Activated CD4-positive, alpha-beta T cell treated with anti-CD3 and anti-CD28 coated beads, Interleukin-10, Interleukin-2, amounts not matched to agents 100 ng/mL and 50 ng/mL, durations not matched to agents 16 hours and 8 hours (primary cell): Measurements from ENCODE around the gene CPNE1.
"Not testable (repeated sequence)": the region's sequence is repeated elsewhere in the genome, so short reads cannot be mapped to it uniquely, and the experiment has no call there.

Experiments
- DNase-seq: peaks from one replicate; pipeline ENCODE4 v3.0.0-alpha.2; 2020

The CPNE1 gene

DNA sequence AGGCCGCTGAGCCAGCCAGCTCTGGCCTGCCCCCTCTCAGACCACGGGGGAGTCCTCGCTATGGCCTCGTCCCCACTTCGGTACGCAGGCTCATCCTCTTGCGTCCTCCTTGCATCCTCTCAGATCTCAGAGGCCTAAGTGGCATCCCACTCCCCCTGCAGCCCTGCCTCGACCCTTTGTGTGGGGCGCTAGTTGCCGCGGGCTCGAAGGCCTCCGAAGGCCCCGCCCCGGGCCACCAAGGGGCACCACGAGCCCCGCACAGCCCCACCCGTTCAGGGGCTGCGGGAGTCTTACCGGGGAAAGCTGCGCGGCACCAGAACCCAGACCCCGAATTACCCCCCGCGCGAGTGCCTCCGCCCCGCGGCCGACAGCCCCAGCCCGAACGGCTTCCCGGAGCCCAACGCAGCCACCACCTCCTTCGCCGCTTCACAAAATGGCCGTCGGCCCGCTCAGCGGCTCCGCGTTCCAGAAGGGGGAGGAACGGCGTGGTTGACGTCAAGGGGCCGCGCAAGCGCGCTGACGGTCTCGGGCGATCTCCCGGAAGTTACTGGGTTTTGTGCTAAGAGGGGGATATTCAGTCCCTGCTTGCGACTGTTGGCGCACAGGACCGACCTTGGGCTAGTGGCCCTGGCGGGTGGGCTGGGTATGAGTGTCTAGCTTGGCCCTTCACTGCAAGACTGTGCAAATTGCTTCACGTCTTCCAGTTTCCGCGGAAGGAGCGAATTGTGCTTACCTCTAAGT is at the start of gene CPNE1, which contains the start of gene RBM12:
CPNE1 (minus strand) TSS at position 435 of the 741 bp plus-strand sequence. CDS start 31,977 bp downstream, outside the sequence.
RBM12 (minus strand) TSS at position 435 of the 741 bp plus-strand sequence. CDS start 9,578 bp downstream, outside the sequence.
- DNase-seq = peak; percentile 95

DNA sequence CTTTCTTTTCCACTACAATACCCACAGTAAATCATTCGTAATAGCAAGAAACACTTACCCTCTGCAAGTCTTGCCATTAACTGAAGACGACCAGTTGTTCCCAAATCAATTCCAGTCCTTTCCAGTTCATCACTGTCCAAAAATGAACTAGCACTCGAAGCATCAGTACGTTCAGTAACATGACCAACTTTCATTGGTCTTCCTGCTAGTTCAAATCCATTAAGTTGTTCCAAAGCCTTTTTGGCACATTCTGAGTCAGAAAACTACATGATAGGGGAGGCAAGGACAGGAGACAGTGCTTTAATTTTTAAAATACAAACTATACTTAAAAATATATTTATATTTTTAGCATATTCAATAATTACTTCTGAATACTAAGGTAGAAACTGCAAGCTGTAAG is 49.4 kb upstream of the CPNE1 start:
- DNase-seq = no peak

DNA sequence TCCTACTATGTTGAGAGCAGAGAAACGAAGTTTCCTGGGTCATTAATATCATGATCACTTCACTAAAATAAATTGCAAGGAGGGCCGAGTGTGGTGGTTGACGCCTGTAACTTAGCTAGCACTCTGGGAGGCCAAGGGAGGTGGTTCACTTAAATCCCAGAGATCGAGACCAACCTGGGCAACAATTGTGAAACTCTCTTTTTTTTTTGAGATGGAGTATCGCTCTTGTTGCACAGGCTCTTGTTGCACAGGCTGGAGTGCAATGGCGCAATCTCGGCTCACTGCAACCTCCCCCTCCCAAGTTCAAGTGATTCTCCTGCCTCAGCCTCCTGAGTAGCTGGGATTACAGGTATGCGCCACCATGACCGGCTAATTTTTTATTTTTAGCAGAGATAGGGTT is 48.4 kb upstream of the CPNE1 start:
- not testable (repeated sequence) for DNase-seq

DNA sequence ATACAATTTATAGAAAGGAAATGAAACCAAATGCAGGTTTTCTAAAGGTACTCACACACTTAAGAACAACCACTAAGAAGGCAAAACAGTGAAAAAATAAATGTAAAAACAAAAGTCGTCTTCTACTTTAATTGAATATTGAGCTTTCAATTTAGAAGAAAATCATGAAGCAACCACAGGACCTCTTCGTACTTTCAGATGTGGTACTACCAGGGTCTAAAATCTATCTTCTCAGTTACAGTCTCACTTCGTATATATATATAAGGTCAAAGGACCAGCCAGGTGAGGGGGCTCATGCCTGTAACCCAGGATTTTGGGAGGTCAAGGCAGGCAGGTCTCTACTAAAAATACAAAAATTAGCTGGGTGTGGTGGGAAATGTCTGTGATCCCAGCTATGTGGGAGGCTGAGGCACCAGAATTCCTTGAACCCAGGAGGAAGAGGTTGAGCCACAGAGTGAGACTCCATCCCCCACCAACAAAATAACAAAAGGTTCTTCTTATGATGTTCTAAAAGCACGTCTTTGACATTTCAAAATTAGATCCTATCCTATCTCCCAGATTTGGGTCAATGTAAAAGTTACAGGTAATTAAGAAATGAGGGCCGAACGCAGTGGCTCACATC is 47.0 kb upstream of the CPNE1 start:
- DNase-seq = peak; percentile 61

GRCh38 chr20:35710884-35711587 is 46.3 kb upstream of the CPNE1 start:
- no peak for DNase-seq

DNA sequence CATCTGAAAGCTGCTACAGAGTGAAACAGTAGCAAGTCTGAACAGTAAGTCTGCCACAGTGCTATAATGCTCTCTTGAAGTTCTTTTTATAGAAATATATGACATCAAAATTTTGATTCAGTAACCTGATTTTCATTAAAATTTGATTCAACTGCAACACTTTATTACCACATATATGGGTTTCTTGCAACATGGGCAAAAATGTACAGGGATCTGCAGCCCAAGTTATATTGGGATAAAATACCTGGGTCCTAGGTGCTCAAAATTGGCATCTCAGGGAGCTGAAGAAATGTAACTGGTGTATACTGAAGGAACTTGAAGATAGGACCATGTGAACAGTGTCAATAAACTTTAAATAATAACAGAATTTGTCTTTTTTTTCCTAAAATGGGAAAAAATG is 45.3 kb upstream of the CPNE1 start:
- no peak for DNase-seq

DNA sequence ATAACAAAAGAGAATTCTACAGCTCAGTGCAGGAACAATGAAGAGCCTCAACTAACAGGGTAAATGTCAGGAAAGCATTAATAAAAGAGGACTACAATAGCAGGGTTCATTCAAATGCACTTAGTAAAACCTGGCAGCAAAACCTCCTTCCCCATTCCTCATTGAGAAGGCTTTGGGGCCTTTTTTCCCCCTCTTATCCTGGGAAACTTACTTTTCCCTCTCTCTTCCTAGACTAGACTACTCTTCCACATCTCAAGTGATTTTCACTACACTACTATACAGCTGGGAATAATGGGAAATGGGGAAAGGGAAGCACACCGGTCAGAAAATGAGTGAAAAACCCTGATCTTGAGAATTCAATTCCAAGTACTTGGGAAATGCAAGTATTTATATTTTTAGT is 44.6 kb upstream of the CPNE1 start:
- no peak for DNase-seq

DNA sequence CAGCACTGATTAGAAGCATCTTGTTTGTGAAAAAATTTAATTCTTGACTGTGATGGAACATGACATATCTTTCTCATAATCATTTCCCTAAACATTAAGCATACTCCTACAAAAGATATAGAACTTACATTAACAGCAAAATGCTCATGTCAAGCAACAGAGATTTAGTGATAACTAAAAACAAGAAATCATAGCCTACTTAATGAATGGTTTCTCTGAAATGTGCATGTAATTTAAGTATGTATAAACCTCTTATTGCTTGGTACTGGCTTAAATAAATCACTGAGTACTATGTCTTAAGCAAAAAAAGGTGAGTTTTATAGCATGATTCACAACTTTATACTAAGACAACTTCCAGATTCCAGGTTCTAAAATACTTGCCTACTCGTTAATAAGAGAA is 43.8 kb upstream of the CPNE1 start:
- no peak for DNase-seq

DNA sequence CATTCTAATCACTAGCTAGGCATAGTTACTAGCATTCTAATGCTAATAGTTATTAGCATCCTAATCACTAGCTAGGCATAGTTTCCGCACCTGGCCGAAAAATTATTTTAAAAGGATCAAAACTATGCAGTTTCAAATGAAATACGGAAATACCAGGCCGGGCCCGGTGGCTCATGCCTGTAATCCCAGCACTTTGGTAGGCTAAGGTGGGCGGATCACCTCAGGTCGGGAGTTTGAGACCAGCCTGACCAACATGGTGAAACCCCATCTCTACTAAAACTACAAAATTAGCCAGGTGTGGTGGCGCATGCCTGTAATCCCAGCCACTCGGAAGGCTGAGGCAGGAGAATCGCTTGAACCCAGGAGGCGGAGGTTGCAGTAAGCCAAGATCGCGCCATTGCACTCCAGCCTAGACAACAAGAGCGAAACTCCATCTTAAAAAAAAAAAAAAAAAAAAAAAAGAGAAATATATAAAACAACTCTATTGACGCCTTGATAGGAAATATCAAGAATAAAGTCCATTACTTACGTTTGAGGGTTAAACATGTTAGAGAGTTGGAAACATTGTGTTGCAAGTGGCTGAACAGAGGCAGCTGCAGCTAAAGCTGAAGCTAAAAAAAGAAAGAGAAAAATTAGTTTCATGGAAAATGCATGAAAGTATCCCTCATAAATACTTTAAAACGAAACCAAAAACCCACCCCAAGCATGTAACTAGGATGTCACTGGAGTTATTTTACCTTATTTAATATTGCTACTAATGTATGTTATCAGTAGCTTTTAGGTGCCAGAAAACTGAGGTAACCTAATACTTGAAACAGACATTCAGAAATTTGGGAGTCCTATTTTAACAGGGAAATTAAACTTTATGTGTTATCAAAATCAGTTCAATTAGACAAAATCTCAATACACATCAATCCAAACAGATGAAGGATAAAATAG is 42.2 kb upstream of the CPNE1 start:
- not testable (repeated sequence) for DNase-seq

- DNase-seq = not testable (repeated sequence)
Observed at GRCh38 chr20:35705894-35706293, 41.2 kb upstream of the CPNE1 start.

DNA sequence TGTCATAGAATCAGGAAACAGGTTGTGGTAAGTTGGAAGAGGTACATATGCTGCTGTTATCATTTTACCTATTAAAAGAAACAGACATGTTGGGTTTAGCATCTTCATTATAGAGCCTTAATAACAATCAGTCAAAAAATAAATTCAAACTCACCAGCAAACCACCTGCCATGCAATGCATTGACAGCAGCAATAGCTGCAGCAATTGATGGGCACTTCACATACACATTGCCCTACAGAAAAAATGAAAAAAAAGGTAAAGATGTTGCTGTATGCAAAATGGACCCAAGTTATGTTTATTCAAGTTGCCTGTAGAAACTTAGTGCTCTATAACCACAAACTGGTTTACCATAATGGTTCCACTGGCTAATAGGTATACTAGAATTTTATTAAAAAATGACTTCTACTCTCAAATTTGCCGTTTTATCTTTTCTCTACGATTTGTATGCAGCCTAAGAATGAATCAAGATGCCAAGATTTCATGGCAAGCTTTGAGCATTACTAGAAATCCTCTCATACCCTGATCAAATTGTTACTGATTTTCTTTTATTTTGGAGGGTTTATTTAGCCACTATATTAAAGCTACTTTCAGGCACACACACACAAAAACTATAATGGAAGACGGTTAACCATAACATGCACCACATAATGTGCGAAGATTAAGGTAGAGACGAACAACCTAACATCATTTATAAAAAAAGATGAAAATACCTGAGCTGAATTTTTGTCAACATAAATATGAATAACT is 40.0 kb upstream of the CPNE1 start:
- no peak for DNase-seq

DNA sequence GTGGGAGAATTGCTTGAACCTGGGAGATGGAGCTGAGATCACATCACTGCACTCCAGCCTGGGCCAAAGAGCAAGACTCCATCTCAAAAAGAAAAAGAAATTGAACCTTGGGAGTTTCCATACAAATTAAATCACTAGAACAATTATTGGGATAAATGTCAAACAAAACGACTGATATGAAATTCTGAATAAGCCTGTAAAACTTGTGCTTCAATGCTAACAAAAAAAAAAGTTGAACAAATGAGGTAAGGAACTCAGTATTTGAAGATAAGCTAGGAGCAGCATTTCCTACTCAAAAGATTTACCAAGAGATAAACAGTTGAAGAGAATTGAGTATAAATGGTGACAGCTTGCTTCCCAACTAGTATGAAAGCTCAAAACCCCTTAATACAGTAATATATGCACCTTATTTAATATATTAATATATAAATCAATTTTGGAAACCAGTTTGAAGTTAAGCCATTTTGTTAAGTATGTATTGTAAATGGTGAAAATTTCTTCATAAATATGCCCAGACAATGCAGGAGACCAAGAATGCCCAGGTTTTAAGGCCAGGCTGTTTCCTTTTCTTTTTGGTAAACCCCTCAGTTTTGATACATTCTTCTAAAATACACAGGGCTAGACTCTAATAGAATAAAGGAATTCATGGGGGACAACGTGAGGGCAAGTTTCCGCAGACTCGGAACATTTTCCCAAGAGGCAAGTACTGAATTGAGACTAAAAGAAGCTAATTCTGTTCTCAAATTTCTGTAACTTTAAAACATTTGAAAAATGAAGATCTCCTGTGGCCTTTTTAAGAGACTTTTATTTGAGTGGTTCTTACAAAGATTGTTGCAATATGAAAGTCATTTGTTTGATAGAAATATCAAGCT is 38.4 kb upstream of the CPNE1 start:
- DNase-seq = no peak

- DNase-seq = no peak
Observed at GRCh38 chr20:35702051-35702823, 37.5 kb upstream of the CPNE1 start.

DNA sequence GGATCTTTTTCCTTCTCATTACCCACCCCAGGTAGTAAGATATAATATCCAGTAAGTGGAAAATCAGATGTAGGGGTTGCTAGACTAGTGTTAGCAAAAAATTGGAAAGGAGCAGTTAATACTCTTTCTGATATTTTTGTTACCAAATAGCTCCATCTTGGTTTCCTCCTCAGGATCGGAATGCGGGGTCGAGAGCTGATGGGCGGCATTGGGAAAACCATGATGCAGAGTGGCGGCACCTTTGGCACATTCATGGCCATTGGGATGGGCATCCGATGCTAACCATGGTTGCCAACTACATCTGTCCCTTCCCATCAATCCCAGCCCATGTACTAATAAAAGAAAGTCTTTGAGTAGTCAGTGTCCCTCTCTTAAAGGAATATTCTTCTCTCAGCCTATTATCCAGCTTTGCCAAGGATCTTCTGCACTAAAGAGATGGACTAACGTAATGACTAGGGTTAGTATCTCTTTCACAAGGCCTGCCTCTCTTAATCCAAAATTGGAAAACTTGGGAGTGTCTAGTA is 36.0 kb upstream of the CPNE1 start:
- no peak for DNase-seq

DNA sequence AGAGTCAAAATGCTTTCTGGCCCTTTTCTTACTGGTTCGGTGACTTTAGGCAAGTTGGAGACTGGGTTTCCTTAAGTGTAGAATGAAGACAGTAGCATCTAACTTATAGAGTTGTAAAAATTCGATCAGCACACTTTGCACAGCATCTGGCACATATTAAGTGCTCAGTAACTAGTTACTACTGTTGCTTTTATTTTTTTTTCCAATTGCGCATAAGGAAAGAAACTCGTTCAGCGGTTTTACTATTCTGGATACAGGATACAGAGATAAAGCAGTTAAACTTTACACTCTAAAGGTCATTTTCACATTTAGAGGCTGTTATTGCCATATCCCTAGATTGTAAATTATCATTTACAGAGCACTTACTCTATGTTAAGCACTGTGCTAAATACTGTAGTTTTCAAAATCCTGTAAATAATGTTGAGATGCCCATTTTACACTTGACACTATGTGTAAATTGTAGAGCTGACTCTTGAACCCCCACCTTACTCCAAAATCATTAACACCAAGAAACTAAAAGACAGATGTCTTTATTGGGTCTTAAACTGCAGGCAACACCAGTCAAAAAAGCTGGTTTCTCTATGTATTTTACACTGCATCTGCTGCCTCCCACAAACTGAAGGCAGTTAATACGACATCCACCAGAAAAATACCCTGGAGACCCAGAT is 35.4 kb upstream of the CPNE1 start:
- no peak for DNase-seq

DNA sequence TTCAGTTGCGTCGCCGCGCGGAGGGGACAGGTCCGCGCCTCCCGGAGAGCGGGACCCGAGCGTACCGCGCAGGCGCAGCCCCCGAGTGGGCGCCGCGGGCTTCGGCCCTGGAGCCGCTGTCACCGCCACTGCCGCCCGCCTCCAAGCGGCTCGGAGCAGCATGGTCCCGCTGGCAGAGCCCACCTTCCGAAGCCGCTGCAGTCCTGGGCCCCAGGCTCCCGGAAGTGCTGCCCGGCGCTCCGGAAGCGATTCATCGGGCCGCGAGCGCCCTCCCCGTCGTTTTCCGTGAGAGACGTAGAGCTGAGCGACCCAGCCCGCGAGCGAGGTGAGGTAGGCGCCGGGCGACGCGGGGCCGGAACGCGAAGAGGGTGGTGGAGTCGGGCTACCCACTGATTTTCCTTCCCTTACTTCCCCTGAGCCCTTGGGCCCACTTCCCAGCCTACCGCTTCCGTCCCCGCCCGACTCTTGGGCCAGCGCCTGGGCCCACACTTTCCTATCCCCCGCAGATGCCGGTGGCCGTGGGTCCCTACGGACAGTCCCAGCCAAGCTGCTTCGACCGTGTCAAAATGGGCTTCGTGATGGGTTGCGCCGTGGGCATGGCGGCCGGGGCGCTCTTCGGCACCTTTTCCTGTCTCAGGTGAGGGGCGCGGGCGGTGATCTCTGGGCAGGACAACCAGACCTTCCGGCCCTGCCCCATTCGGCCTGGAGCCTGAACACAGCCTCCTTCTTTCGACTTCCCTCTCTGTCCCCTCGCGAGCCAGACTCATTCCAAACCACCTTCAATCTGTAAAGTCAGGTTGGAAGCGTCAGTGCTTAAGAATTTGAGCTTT is 34.6 kb upstream of the CPNE1 start, which contains the start of the genes NFS1 and ROMO1:
NFS1 (minus strand) TSS at position 226 of the 830 bp plus-strand sequence; CDS start at position 162, 64 bp downstream.
ROMO1 (plus strand) TSS at position 279 of the 830 bp plus-strand sequence; CDS start at position 507, 228 bp downstream.
- DNase-seq = peak; percentile 91

- no peak for DNase-seq
Observed at GRCh38 chr20:35698298-35699126, 33.8 kb upstream of the CPNE1 start.
